ENCODE measurements around the gene ZBTB11.
"Not testable (repeated sequence)": the region's sequence is repeated elsewhere in the genome, so short reads cannot be mapped to it uniquely, and the experiment has no call there.

Gene ZBTB11

DNA sequence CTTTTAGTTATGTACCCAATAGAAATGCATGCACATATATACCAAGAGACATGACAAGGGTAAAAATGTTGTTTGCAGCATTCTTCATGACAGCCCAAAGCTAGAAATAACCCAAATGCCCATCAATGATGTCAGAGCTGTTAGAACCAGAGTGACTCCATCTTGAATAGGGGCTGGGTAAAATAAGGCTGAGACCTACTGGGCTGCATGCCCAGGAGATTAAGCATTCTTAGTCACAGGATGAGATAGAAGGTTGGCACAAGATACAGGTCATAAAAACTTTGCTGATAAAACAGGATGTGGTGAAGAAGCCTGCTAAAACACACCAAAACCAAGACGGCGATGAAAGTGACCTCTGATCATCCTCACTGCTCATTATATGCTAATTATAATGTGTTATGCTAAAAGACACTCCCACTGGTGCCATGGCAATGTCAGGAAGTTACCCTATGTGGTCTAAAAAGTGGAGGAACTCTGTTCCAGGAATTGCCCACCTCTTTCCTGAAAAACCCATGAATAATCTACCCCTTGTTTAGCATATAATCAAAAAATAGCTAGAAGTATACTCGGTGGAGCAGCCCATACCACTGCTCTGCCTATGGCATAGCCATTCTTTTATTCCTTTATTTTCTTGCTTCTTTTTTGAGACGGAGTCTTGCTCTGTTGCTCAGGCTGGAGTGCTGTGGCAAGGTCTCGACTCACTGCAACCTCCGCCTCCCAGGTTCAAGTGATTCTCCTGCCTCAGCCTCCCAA, 32.9 kb downstream of the ZBTB11 start:
- in situ Hi-C loops (cut with MboI; ENCODE audit: low sequenced_read_pairs) = no loop called here

GRCh38 chr3:101643009-101643844, 33.7 kb downstream of the ZBTB11 start:
- in situ Hi-C loops (cut with MboI; ENCODE audit: low sequenced_read_pairs) = no loop called here

- in situ Hi-C loops (cut with MboI; ENCODE audit: low sequenced_read_pairs) = no loop called here
Observed at GRCh38 chr3:101642441-101642840, 34.5 kb downstream of the ZBTB11 start.

- in situ Hi-C loops (cut with MboI; ENCODE audit: low sequenced_read_pairs) = not testable (repeated sequence)
Observed at GRCh38 chr3:101641397-101642115, 35.4 kb downstream of the ZBTB11 start.

GRCh38 chr3:101640256-101640655, 36.7 kb downstream of the ZBTB11 start:
- in situ Hi-C loops (cut with MboI; ENCODE audit: low sequenced_read_pairs) = no loop called here

DNA sequence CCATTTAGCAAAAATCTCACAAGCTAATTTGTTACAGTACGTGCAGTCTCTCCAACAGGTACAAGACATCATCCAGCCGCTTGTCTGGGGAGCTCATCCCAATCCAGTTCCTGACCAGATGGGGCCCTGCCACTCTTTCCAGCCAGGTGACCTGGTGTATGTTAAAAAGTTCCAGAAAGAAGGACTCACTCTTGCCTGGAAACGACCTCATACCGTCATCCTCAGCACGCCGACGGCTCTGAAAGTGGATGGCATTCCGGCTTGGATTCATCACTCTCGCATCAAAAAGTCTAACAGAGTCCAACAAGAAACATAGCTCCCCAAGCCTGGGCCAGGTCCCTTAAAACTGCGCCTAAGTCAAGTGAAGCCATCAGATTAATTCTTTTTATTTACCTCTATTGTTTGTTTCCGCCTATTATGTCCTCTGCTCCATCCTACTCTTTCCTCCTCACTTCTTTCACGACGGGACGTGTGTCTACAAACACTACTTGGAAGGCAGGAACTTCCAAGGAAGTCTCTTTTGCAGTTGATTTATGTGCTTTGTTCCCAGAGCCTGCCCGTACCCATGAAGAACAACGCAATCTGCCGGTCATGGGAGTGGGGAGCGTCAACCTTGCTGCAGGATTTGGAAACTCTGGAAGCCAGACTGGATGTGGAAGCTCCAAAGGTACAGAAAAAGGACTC, 37.5 kb downstream of the ZBTB11 start:
- in situ Hi-C loops (cut with MboI; ENCODE audit: low sequenced_read_pairs) = no loop called here

DNA sequence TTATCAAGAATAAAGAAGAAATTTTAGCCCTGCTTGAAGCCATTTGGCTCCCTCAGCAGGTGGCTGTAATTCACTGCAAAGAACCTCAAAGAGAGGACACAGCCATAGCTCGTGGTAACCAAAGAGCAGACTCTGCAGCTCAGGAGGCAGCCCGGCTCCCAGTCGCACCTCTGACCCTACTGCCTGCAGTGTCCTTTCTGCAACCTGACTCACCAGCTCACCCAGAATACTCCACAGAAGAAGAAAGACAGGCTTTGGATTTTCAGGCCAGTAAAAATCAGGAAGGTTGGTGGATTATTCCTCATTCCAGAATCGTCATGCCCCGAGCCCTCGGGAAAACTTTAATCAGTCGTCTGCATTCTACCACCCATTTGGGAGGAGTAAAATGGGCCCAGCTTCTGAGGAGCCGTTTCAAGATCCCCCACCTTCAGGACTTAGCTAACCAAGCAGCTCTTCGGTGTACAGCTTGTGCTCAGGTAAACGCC, 38.6 kb downstream of the ZBTB11 start:
- in situ Hi-C loops (cut with MboI; ENCODE audit: low sequenced_read_pairs) = no loop called here

DNA sequence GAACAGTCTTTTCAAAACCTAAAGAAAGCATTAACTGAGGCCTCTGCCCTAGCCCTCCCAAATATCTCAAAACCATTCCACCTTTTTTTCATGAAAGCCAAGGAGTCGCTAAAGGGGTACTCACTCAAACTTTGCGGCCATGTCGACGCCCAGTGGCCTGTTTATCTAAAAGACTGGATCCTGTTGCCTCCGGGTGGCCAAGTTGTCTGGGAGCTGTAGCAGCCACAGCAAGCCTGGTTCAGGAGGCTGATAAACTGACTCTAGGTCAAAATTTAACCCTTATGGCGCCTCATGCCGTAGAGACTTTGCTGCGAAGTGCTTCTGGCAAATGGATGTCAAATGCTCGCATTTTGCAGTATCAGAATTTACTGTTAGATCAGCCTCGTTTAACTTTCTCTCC, 39.5 kb downstream of the ZBTB11 start:
- in situ Hi-C loops (cut with MboI; ENCODE audit: low sequenced_read_pairs) = no loop called here

GRCh38 chr3:101635954-101636798, 40.8 kb downstream of the ZBTB11 start:
- in situ Hi-C loops (cut with MboI; ENCODE audit: low sequenced_read_pairs) = no loop called here

DNA sequence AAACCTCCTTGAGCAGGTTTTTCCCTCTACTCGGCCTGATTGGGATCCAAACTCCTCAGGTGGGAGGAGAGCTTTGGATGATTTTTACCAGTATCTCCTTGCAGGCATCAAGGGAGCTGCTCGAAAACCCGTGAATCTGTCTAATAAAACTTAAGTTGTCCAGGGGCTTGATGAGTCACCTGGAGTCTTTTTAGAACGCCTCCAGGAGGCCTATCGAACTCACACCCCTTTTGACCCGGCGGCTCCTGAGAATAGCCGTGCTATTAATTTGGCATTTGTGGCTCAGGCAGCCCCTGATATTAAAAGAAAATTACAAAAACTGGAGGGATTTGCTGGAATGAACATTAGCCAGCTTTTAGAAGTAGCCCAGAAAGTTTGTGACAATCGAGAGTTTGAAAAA, 41.6 kb downstream of the ZBTB11 start:
- in situ Hi-C loops (cut with MboI; ENCODE audit: low sequenced_read_pairs) = no loop called here

DNA sequence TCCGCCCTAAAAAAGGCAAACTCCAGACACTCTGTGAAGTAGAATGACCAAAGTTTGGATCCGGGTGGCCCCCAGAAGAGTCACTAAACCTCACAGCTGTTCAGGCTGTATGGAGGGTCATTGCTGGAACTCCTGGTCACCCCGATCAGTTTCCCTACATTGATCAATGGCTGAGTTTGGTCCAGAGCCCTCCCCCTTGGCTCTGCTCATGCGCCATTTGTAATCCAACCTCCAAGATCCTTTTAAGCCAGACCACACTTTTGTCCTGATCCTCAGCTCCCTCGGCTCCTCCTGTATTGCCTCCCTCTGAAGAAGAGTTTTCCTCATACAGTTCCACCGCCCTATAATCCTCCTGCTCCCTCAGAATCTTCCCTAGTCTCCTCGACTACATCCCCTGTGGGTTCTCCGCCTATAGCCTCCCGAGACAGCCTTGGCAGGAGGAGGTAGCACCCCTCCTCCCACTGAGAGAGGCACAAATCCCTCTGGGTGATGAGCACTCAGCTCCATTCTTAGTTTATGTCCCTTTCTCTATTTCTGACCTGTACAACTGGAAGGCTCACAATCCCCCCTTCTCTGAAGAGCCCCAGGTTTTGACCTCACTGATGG, 42.2 kb downstream of the ZBTB11 start:
- in situ Hi-C loops (cut with MboI; ENCODE audit: low sequenced_read_pairs) = no loop called here

DNA sequence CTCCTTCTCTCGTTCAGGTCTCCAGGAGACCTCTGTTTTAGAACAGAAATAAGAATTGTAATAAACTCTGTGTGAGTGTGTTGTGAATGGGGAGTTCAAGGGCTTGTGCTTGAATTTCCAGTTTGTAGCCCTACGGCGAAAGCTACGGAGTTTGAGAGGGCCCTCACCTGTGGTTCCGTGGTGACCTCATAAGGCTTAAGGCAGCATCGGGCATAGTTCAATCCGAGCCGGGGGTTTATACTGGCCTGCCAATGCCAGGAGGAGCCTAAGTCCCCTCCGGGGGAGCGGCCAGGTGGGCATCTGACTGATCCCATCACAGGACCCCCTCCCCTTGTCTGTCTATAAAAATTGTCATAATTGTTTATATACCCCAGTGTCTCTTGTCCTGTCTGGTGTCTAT, 43.7 kb downstream of the ZBTB11 start:
- in situ Hi-C loops (cut with MboI; ENCODE audit: low sequenced_read_pairs) = no loop called here

- in situ Hi-C loops (cut with MboI; ENCODE audit: low sequenced_read_pairs) = no loop called here
Observed at GRCh38 chr3:101632586-101632985, 44.3 kb downstream of the ZBTB11 start.

DNA sequence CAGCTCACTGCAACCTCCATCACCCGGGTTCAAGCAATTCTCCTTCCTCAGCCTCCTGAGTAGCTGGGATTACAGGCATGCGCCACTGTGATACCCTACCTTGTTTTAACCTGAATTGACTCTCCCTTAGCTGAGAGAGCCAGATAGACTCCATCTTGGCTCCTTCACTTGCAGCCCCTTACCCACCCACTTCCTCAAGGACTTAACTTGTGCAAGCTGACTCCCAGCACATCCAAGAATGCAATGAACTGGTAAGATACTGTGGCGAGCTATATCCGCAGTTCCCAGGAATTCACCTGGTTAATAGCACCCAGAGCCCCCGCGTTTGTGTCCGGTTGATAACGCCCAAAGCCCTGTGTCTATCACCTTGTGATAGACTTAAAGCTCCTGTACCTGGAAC, 45.0 kb downstream of the ZBTB11 start:
- in situ Hi-C loops (cut with MboI; ENCODE audit: low sequenced_read_pairs) = not testable (repeated sequence)

GRCh38 chr3:101631098-101631796, 45.7 kb downstream of the ZBTB11 start:
- in situ Hi-C loops (cut with MboI; ENCODE audit: low sequenced_read_pairs) = no loop called here

- in situ Hi-C loops (cut with MboI; ENCODE audit: low sequenced_read_pairs) = no loop called here
Observed at GRCh38 chr3:101629219-101629618, 47.7 kb downstream of the ZBTB11 start.

DNA sequence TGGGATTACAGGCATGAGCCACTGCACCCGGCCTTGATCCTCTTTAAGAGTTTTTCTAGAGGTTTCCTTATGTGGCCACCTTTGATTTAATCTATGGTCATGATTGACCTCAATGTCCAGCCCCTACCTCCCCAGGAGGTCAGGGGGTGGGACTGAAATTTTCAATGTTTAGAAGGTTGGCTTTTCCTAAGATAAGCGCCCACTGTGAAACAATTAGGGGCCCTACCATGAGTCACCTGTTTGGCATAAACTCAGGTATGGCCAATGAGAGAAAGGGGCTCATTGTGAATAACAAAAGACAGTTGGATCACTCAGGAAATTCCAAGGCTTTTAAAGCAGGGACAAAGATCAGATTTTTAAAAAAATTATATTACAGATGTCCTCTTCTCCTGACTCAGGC, 51.1 kb downstream of the ZBTB11 start:
- in situ Hi-C loops (cut with MboI; ENCODE audit: low sequenced_read_pairs) = no loop called here

GRCh38 chr3:101624857-101625256, 52.1 kb downstream of the ZBTB11 start:
- in situ Hi-C loops (cut with MboI; ENCODE audit: low sequenced_read_pairs) = no loop called here

DNA sequence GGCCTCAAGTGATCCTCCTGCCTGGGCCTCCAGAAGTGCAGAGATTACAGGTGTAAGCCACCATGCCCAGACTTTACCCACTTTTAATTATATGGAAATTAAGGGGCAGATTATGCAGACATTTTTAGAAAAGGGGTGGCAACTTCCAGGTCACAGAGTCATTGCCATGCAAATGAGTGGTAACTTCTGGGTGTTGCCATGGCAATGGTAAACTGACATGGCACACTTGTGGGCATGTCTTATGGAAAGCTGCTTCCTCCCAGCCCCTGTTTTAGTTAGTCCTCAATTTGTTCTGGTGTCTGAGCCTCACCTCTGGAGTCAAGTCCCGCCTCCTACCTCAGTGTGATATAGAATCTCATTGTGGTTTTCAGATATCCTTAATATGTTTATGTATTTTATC, 53.3 kb downstream of the ZBTB11 start:
- in situ Hi-C loops (cut with MboI; ENCODE audit: low sequenced_read_pairs) = no loop called here
